SK-MEL-5 (cell line): ENCODE data around the gene KIAA1755. TPM values are rescaled to one million over a fixed set of nuclear protein-coding genes. Genes with fewer than 3 reads are reported as not detected.

Experiments used
- DNase-seq: peaks from one replicate; pipeline ENCODE4 v3.0.0-alpha.2; 2016; ENCODE audit warnings: low read depth, low spot score
- in situ Hi-C: cut with HindIII; loops from 2 replicates; pipeline ENCODE4 v1.10.0; 2016; ENCODE audit warnings: low sequenced_read_pairs, high pct_unique_total_duplicates, low pct_unique_long_range_greater_than_20kb
- total RNA-seq: library from RNA; depleted of rRNA; stranded (reverse); fragments of >200 nt; shearing (Covaris generic); gene quantifications from 2 replicates; pipeline ENCODE4 v1.2.3, GENCODE V29; 2014

The KIAA1755 gene
- total RNA-seq, 1 experiment from 2014 or later: not detected

- DNase-seq: no peak
- in situ Hi-C loops: no loop called here
Observed at GRCh38 chr20:38186788-38187221, 73.7 kb downstream of the KIAA1755 start.

GRCh38 chr20:38184101-38184500 is 76.4 kb downstream of the KIAA1755 start:
- no peak for DNase-seq
- in situ Hi-C loops: no loop called here

DNA sequence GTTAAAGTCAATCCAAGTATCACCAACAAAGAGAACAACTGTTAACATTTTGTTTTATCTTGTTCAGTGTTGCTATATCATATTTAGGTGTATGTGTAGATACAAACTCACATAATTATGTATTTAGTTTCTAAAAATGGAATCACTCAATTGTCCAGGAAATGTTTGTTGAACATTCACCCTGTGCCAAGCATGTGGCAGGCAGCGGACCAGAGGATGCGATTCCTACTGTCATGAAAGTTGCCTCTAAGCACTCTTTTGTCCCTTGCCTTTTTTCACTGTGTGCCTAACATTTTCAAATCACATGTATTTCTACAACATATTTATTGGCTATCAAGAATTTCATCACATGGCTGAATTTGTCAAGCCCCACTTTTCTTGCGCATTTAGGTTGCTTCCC is 78.6 kb downstream of the KIAA1755 start:
- DNase-seq: no peak
- in situ Hi-C loops: no loop called here

- DNase-seq: no peak
- in situ Hi-C loops: no loop called here
Observed at GRCh38 chr20:38181207-38181801, 79.2 kb downstream of the KIAA1755 start.

GRCh38 chr20:38180781-38181180 is 79.8 kb downstream of the KIAA1755 start:
- no peak for DNase-seq
- in situ Hi-C loops: no loop called here

- in situ Hi-C loops: no loop called here
Observed at GRCh38 chr20:38179846-38180245, 80.7 kb downstream of the KIAA1755 start.

GRCh38 chr20:38178581-38178980 is 82.0 kb downstream of the KIAA1755 start:
- in situ Hi-C loops: no loop called here
- no peak for DNase-seq

More at GRCh38 chr20:38179846-38180245, 80.7 kb downstream of the KIAA1755 start:
- no peak for DNase-seq

GRCh38 chr20:38178065-38178491 is 82.5 kb downstream of the KIAA1755 start:
- in situ Hi-C loops: no loop called here
- DNase-seq: no peak

DNA sequence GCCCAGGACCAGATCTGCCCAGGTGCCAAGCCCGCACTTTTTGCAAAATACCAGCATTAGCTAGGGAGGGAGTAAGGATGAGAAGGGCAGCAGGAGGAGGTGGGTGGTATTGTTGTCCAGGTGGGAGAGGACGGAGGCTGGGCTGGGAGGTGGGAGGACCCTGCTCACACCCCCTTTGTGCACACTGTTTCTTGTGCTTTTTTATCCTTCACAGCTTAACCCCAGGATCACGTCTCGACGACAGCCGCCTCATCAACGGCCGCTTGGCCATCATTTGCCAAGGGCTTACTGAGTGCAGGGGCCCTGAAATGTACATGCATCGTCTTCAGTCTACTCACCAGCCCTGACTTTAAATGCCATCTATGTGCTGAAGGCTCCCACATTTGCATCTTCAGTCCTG is 83.3 kb downstream of the KIAA1755 start:
- in situ Hi-C loops: no loop called here
- no peak for DNase-seq

DNA sequence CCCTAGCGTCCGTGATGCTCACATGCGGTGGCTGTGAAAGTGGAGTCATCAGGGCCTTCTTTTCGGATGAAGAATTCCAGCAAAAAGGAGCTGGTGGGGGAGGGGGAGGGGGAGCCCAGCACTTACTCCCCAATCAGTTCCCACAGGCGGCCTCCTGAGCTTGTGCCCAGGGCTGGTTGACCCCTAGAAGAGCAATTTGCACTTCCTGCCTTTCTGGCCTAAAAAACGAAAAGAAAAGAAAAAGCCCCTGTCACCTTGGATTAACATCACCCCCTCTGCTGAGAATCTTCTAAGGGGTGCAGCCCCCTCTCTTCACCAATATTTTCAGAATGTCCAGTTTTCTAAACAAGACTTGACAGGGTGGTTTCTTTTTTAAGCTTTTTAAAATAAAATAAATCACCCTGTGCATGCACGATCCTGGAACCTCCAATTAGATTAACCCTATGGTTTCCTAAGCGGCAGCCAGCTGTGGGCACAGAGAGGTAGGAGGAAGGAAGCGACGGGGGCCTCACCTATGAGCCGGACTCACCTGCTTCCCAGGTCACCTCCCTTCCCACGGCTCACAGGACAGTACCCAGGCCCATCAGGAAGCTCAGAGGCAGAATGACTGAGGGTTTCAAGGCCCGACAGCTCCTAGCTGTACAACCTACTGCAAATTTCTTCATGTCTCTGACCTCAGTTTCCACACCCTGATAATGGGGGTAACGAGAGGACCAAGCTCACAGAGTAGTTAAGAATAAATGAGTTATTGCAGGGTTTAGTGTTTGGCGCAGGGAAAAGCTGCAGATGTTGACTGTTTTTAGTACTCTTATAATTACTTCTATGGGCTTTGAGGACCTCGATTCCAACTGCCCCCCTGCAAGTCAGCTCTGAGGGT is 85.0 kb downstream of the KIAA1755 start:
- in situ Hi-C loops: no loop called here
- DNase-seq: no peak

GRCh38 chr20:38173237-38174156 is 87.0 kb downstream of the KIAA1755 start:
- peak; percentile 59 for DNase-seq
- in situ Hi-C loops: no loop called here

GRCh38 chr20:38172408-38172807 is 88.1 kb downstream of the KIAA1755 start:
- DNase-seq: peak; percentile 37
- in situ Hi-C loops: no loop called here

- no peak for DNase-seq
- in situ Hi-C loops: no loop called here
Observed at GRCh38 chr20:38171675-38172043, 88.9 kb downstream of the KIAA1755 start.

DNA sequence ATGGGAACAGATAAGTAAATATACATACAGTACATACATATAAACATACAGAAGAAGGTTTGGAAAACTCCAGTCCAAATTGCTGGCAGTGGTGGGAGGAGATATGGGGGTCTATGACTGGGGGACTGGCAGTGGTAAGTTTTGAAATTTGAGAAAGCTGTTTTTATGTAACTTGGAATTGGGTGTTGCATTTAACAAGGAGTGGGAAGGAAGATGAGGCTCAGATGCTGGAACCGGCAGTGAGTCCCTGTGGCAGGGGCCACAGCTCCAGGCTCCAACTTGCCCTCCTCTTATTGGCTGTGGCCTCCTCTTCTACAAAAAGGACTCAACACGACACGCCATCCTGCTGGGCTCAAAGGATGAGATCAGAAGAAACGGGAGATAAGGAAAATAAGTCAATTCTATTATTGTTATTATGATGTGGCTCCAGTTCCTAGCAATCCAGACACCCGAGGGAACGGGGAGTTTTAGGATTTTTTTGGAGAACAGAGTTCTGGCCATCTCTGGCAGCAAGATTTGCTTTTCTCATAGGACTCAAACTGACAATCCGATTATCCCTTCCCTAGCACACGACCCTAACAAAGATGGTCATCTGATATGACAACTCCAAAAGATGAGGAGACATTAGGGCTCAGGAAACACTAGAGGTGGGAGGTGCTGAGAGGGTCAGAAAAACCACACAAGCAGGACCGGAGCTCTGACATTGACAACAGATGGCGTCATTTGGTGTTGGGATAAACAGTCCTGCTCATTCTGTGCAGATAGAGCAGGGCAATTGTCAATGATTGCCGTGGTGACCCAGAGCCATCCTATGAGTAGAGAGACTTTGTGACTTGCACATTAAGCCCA is 89.5 kb downstream of the KIAA1755 start:
- in situ Hi-C loops: no loop called here

GRCh38 chr20:38170219-38170825 is 90.2 kb downstream of the KIAA1755 start:
- DNase-seq: no peak
- in situ Hi-C loops: no loop called here

More for the DNA sequence above, 89.5 kb downstream of the KIAA1755 start:
- DNase-seq: no peak

GRCh38 chr20:38169636-38170193 is 90.8 kb downstream of the KIAA1755 start:
- no peak for DNase-seq
- in situ Hi-C loops: no loop called here
